Measurements from ENCODE around the gene SAMD4A.

- TF ChIP-seq POLR2A (IDR thresholded peaks at IDR 0.05) (no peak), CTCF (IDR thresholded peaks at IDR 0.05) (no peak)
Observed at GRCh38 chr14:54771411-54772027, 204.6 kb downstream of the SAMD4A start.

Data from esophagus squamous epithelium (tissue), 4 donors.